Measurements from ENCODE around the gene OXER1.

GRCh38 chr2:42797281-42797680 lies 33.3 kb upstream of the OXER1 start:
- TF ChIP-seq CTCF (IDR thresholded peaks at IDR 0.05) (no peak), EP300 (IDR thresholded peaks at IDR 0.05) (no peak), POLR2AphosphoS5 (IDR thresholded peaks at IDR 0.05) (no peak), POLR2A (IDR thresholded peaks at IDR 0.05) (no peak)
